HG03469 (cell line): Measurements from ENCODE around the gene MID1.

Source experiments
- ATAC-seq: cut with Tn5 transposase; IDR thresholded peaks from one replicate; pipeline ENCODE4 v1.9.1; 2021; ENCODE audit warnings: mild to moderate bottlenecking, moderate library complexity, moderate number of reproducible peaks; ENCODE audit not compliant: unreplicated experiment

MID1 gene

GRCh38 chrX:10577853-10578252 is 42.5 kb downstream of the MID1 start:
- ATAC-seq: no peak

GRCh38 chrX:10576777-10577447 is 43.5 kb downstream of the MID1 start:
- no peak for ATAC-seq

GRCh38 chrX:10576186-10576585 is 44.2 kb downstream of the MID1 start:
- no peak for ATAC-seq

GRCh38 chrX:10574663-10575062 is 45.7 kb downstream of the MID1 start:
- no peak for ATAC-seq

- no peak for ATAC-seq
Measured at GRCh38 chrX:10571260-10571659, 49.1 kb downstream of the MID1 start.

- ATAC-seq: no peak
Measured at GRCh38 chrX:10570601-10571000, 49.8 kb downstream of the MID1 start.

GRCh38 chrX:10569946-10570345 is 50.4 kb downstream of the MID1 start:
- no peak for ATAC-seq

GRCh38 chrX:10568428-10568827 is 52.0 kb downstream of the MID1 start:
- no peak for ATAC-seq

GRCh38 chrX:10567136-10567535 is 53.2 kb downstream of the MID1 start:
- no peak for ATAC-seq

- no peak for ATAC-seq
Measured at GRCh38 chrX:10566716-10567097, 53.7 kb downstream of the MID1 start.

- ATAC-seq: no peak
Measured at GRCh38 chrX:10564484-10564883, 55.9 kb downstream of the MID1 start.

- ATAC-seq: no peak
Measured at GRCh38 chrX:10557166-10557565, 63.2 kb downstream of the MID1 start.

- ATAC-seq: no peak
Measured at GRCh38 chrX:10556405-10556804, 64.0 kb downstream of the MID1 start.

- no peak for ATAC-seq
Measured at GRCh38 chrX:10555846-10556245, 64.5 kb downstream of the MID1 start.

- ATAC-seq: no peak
Measured at GRCh38 chrX:10554612-10555270, 65.6 kb downstream of the MID1 start.

GRCh38 chrX:10549280-10549679 is 71.1 kb downstream of the MID1 start:
- no peak for ATAC-seq

- ATAC-seq: no peak
Measured at GRCh38 chrX:10548688-10549087, 71.7 kb downstream of the MID1 start.

- no peak for ATAC-seq
Measured at GRCh38 chrX:10545882-10546281, 74.5 kb downstream of the MID1 start.

- ATAC-seq: no peak
Measured at GRCh38 chrX:10542586-10542985, 77.8 kb downstream of the MID1 start.

GRCh38 chrX:10538831-10539230 is 81.6 kb downstream of the MID1 start:
- no peak for ATAC-seq

- ATAC-seq: no peak
Measured at GRCh38 chrX:10537308-10537707, 83.1 kb downstream of the MID1 start.

GRCh38 chrX:10536744-10537143 is 83.6 kb downstream of the MID1 start:
- ATAC-seq: no peak

GRCh38 chrX:10534611-10535010 is 85.8 kb downstream of the MID1 start:
- ATAC-seq: no peak
